Measurements from ENCODE around the gene LOXHD1.

- TF ChIP-seq GATA2 (IDR thresholded peaks at IDR 0.05; ENCODE audit: low read depth, low read length) (no peak), GATA3 (IDR thresholded peaks at IDR 0.05; ENCODE audit: low read depth, low read length) (no peak)
These were observed 6.3 kb downstream of the LOXHD1 start for GRCh38 chr18:46650681-46651080.

Measured in SH-SY5Y (cell line).